ENCODE measurements around the gene NRXN2.
"Not testable (repeated sequence)": the region's sequence is repeated elsewhere in the genome, so short reads cannot be mapped to it uniquely, and the experiment has no call there.

NRXN2 gene

DNA sequence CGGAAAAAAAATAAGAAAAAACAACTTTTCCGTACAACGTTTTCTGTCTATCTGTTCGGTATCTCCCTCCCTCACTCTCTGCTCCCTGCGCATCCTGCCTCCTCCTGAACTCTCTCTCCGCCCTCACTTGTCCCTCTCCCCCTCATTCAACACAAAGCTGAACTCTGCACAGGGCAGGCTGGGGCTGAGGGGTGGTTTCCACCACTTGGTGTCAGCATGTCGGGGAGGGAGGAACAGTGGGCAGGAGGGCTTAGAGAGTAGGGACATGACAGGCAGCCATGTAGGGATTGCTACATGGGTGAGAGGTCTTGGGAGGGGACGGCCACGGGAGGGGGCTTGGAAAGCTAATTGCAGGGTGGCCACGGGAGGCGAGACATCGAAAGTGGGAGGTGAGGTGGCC, 114.4 kb downstream of the NRXN2 start:
- no peak for DNase-seq (ENCODE audit: low read depth in 2 of 3, low spot score in 2 of 3)

DNA sequence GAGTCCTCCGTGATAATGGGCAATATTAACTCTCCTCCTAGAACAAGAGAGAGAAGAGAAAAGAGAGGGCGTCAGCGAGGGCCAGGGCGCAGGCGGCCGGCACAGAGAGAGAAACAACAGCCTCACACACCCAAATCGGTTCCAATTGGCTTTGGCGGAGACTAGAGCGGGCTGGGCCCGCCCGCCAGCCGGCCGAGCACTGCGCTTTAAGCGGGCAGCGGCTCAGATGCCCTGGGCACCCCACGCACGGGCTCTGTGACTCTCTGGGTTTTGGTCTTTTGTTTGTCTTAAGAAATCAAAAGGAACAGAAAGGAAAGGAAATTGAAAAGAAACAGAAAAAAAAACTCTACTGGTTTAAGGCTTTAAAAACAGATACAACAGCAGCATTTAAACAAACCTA, 115.0 kb downstream of the NRXN2 start:
- no peak for DNase-seq (ENCODE audit: low read depth in 2 of 3, low spot score in 2 of 3)

DNA sequence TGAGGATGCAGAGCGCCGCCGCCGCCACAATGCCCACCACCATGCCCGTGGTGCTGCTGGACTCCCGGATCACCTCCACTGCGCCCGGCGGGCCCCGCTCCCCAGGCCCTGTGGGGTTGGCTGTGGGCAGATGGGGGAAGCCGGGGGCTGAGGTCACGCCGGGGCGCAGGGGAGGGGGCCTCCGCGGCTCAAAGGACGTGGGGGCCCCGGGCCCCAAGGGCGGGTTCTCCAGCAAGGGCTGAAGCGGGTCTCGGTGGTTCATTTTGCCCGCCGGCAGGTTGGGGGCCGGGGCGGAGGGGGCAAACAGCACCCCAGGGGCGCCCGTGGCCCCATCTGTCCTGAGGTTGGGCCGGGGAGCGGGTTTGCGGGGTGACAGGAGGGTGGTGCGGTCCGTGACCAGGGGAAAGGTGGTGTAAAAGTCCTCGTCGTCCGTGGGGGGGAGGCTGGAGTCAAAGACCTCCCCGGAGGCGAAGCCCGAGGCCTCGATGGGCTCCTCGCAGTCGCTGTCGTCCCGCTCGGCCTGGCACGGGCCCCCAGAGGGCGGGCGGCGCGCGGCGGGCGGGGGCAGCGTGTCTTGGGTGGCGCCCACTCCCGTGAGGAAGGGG, 115.5 kb downstream of the NRXN2 start:
- DNase-seq (ENCODE audit: low read depth in 2 of 3, low spot score in 2 of 3) = no peak

DNA sequence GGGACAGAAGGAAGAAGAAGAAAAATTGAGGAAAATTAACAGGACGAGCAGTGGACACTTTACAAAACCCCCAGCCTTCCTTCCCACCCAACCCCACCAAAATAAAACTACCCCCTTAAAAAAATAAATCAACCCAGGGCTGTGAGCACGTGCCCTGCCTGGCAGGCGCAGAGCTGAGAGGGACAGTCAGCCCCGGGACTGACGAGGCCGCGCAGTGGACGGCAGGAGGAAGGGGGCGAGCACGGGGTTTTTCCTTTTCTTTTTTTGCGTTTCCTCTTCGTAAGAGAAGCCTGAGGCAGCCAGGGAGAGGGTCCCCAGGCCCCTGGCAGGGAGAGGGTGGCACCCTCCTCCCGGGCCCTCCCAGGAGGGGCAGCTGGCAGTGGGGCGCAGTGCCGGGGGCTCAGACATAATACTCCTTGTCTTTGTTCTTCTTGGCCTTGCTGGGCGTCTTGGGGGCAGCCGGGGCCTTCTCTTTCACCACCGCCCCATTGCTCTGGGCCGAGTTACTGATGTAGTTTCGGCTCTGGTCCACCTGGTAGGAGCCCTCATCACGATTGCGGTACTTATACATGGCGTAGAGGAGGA, 116.1 kb downstream of the NRXN2 start:
- DNase-seq (ENCODE audit: low read depth in 2 of 3, low spot score in 2 of 3) = no peak

DNA sequence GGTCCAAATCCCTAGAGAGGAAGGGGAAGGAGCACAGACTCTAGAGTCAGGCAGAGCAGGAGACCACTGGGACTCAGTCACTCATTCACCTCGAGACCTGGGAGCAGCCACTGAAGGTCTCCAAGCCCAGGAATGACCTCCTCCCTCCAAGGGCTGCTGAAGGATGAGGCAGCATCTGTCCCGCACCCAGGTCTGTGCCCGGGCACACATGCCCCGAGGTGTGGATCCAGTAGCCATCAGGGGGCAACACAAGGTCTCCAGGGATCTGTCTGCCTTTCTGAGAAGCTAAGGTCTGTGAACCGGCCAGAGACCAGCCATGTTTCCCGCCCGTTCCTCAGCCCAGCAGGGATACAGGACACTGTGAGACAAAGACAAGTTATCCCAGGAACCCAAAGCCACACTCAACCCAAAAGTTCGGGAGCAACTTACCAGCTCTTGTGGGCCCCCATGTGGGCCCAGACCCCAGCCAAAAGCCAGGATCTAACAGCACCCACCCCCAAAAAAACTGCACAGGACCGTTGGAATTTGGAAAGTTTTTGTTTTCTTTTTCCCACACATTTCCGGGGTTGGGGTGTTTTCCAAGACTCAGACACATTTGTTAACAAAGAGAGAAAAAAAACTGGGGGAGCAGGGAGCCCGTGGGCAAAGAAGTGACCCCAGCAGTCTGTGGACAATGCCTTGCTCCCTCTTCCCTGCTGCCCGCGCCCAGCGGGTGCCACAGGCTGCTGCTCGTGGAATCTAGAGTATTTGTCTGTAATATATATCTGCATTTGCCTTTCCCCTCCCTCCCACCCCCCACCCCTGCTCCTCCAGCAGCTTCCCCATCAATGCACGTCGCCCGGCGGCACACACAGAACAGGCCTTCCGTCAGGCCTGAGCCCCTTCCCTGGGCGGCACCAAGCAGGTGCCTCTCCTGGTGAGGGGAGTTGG, 117.1 kb downstream of the NRXN2 start:
- DNase-seq (ENCODE audit: low read depth in 2 of 3, low spot score in 2 of 3) = no peak

DNA sequence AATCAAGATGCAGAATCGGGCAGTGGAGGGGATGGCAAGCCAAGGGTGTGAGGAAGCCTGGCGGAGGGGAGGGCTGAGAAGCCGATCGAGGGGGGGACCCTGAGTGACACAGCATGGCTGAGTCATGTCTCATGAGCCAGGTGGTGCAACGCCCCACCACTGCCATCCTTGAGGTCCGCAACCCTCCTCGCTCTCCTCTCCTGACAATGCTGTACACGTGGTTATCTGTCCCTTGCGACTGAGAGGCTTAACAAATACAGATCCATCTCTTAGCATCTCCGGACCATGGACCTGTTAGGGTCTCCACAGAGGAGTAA, 117.8 kb downstream of the NRXN2 start:
- no peak for DNase-seq (ENCODE audit: low read depth in 2 of 3, low spot score in 2 of 3)

DNA sequence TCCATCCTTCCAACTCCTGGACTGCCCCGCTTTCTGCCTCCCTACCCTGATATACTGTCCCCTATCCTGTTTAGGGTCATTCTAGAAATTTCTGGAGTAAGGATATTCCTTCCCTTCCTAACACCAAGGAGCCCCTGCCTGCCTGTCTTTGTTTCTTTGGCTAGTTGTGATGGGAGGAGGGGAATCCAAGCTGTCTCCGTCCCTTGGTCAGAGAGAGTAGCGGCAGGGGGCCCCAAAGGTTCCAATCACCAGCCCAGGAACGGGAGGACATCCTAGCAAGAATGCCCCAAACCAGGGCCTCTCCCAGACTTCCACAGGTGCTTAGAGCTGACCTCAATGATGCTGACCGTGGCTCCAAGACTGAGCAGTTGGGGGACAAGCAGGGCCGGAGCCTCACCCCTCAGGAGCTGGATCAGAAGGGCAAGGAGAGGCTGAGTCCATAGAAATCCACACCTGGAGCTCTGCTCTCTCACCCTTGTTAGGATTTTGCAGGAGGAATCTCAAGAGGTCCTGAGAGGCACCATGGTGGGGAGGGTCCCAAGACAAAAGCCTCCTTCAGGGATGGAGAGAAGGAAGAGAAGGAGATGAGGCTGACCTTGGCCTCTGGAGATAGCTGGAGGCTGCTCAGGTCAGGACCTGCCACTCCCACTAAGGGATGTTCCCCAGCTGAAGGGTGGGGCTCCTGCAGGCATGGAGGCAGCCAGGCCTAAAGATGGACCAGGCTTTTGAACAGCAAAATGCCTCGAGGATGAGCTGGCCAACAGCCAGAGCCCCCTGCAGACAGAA, 118.3 kb downstream of the NRXN2 start:
- DNase-seq (ENCODE audit: low read depth in 2 of 3, low spot score in 2 of 3) = no peak

DNA sequence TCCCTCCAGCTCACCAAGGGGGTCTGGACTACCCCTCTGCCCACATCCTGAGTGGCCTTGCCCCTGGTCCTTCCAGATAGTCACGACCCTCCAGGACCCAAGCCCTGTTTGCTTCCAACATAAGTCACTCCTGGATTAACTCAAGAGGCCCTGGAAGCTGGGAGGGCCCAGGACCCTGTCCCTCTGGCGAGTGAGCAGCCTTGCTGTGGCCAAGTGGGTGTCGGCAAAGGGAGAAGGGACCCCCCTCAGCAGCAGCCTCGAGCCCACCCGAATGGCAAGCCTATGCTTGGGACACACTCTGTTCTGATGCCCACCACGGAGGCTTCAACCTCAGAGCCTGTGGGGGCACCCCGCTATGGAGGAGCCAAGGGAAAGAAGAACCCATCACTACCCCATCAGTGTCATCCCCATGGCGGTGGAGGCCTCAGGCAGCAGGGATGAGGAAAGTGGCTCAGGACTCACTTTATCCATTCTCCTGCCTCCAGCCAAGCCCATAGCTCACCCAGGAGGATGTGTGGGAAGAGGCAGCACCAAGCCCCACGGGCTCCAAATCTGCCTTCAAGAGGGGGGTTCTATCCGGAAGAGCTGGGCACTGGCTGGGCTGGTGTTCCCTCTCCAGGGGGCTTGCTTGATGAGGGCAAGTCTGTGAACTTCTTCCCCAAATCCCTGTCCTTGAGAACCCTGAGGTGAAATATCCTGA, 119.4 kb downstream of the NRXN2 start:
- no peak for DNase-seq (ENCODE audit: low read depth in 2 of 3, low spot score in 2 of 3)

DNA sequence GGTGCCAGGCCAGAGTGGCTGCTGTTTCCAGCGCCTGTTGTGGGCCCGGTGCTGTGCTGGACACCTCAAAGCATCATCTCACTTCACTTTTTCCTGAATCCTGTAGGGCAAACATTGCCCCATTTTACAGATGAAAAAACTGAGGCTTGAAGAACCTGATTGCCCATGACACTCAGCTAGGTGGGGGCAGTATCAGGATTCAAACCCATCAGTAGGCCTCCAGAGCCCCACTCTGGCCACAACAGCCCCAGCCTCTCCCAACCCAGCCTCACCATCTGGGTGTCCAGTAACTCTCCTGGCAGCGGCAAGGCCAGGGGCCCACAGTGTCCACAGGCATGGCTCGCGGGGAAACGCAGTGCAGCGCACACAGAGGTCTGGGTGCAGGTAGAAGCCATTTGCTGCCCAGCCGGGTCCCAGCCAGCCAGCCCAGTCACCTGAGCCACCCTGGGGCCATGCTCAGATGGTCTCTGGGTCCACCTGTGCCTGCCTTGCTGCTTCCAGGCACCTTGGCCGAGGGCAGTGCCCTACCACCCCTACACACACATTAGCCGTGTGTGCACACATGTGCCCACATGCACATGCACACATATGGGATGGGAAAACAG, 120.4 kb downstream of the NRXN2 start:
- no peak for DNase-seq (ENCODE audit: low read depth in 2 of 3, low spot score in 2 of 3)

DNA sequence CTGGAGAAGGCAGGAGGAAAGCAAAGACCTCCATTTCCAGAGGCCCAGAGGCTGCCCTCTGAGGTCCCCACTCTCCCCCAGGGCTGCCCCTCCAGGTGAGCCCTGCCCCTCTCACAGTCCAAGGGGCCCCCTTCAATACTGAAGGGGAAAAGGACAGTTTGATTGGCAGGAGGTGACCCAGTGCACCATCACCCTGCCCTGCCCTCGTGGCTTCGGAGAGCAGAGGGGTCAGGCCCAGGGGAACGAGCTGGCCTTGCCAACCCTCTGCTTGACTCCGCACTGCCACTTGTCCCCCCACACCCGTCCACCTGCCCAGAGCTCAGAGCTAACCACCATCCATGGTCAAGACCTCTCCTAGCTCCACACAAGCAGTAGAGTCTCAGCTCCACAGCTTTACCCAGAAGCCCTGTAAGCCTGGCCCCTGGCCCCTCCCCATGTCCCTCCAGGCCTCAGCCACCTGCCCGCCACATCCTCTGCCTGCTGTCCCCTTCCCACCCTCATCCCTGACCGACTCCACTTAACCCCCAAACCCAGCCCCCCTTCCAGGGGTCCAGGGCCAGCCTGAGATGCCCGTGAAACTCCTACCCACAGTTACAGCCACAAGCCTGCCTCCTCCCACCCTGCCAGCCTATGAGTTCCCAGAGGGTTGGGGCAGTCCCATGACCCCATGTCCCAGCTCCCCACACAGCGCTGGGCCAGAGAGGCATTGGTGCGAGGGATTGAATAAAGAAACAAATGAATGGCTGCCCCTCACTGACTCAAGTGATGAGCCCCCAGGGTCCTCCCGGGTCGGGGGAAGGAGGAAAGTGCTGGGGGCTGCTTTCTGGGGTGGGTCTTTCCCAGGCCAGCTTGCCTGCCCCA, 121.2 kb downstream of the NRXN2 start:
- no peak for DNase-seq (ENCODE audit: low read depth in 2 of 3, low spot score in 2 of 3)

DNA sequence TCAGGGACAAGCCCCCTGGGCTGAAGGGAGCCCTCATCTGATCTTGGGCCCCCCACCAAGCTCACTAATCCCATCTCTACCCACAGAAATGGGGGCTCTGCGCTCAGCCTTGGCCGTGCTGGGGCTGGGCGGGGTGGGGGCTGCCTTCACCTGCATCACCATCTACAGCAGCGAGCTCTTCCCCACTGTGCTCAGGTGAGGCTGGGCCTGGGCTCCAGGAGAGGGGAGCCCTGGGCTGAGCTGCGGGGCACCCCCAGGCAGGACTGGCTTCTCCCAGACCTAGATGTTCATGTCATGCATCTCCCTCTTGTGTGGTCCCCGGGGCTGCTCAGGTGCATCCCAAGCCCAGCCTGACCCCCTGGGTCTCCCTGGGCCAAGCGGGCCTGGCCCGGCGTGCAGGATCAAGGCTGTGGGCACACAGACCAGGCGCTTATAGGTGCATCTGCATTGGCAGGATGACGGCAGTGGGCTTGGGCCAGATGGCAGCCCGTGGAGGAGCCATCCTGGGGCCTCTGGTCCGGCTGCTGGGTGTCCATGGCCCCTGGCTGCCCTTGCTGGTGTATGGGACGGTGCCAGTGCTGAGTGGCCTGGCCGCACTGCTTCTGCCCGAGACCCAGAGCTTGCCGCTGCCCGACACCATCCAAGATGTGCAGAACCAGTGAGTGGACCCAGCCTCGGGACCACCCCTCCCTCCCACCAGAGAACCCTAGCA, 122.6 kb downstream of the NRXN2 start:
- no peak for DNase-seq (ENCODE audit: low read depth in 2 of 3, low spot score in 2 of 3)

DNA sequence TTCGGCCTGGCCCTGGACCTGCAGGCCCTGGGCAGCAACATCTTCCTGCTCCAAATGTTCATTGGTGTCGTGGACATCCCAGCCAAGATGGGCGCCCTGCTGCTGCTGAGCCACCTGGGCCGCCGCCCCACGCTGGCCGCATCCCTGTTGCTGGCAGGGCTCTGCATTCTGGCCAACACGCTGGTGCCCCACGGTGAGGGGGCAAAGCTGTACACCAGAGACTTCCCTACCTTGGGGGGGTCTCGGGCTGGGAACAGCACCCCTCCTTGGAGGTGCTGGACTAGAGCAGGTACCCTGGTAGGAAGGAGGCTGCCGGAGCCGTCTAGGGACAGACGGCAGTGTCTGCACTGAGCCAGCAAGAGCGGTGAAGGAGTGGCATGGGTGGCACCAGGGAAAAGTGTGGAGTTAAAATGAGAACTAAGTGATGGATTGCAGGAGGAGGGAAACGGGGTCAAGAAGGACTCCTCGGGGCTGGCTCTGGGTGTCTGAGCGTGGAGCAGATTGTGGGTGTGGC, 123.2 kb downstream of the NRXN2 start:
- DNase-seq (ENCODE audit: low read depth in 2 of 3, low spot score in 2 of 3) = no peak

DNA sequence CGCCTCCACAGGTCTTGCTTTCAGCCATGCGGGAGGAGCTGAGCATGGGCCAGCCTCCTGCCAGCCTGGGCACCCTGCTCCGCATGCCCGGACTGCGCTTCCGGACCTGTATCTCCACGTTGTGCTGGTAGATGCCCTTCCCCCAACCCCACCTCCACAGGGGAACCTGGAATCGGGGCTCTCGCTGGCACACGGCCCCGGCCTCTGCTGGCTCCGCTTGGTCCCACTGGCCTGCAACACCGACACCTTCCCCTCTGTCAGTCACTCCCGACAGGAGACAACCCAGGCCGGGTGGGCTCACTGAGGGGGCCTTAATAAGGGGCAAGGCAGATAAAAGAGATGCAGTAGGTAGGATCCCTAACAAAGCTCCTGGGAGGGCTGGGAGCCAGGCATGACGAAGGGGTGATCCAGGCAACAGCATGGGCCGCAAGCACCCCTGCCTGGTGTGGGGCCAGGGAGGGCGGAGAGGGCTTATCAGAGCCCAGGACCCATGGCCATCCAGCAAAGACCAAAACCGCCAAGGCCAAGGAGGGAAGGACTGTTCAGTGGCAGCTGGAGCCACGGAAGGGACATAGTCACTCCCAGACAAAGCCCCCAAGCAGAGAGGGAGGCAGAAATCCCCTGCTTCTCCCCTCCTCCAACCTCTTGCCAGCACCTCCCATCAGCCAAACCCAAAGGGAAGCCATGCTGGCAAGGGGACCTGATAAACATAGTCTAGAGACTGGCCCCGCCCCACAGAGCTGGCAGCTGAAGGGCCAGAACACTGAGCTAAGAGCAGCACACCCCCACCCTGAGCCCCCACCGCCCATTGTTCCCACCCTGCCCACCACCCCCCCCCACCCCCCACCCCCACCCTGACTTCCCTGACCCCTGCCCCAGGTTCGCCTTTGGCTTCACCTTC, 124.0 kb downstream of the NRXN2 start:
- DNase-seq (ENCODE audit: low read depth in 2 of 3, low spot score in 2 of 3) = no peak

DNA sequence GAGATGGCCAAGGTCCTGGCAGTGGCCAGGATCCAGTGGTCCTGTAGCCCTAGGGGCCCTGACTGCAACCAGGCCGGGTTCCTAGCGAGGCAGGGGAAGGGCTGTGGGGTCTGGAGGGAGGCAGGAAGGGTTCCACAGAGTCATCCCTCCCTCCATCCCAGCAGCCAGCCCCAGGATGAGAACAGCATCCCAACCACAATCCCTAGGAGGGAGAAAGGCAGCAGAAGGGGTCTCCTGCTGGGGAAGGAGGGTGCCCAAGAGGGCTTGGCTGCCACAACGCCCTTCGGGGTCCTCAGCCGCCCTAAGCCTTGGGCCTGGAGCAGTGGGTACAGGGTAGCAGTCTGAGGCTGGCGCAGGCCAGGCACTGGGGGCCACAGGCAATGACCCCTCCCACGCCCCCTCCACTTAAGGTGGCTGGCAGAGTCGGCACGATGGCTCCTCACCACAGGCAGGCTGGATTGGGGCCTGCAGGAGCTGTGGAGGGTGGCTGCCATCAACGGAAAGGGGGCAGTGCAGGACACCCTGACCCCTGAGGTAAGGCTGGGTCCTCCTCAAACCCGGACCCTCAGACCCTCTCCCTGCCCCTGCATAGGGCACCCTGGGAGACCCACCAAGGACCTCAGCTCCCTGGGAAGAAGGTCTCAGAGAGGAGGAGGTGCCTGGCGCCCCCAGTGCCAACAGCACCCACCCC, 124.7 kb downstream of the NRXN2 start:
- no peak for DNase-seq (ENCODE audit: low read depth in 2 of 3, low spot score in 2 of 3)

DNA sequence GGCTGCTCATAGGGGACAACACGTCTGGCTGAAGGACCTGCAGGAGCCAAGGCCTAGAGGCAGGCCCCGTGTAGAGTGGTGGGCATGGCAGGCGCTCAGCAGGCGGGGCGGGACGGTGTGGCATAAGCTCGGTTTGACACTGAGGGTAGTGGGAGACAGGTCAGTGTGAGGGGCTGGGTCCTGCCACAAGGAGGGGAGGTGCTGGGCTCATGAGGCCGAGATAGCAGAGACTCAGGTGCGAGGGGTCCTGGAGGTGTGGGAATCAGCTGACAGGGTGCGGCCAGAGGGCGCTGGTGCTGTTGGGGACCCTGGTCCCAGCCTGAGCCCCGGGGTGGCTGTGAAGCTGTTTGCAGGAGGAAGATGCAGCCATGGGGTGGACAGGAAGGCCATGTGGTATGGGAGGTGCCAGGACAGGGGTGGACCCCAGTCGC, 125.3 kb downstream of the NRXN2 start:
- DNase-seq (ENCODE audit: low read depth in 2 of 3, low spot score in 2 of 3) = no peak

DNA sequence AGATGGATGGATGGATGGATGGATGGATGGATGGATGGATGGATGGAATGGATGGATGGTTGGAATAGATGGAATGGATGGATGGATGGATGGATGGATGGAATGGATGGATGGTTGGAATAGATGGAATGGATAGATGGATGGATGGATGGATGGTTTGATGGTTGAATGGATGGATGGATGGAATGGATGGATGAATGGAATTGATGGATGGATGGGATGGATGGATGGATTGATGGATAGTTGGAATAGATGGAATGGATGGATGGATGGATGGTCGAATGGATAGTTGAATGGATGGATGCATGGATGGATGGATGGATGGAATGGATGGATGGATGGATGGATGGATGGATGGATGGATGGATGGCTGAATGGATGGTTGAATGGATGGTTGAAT, 127.1 kb downstream of the NRXN2 start:
- not testable (repeated sequence) for DNase-seq (ENCODE audit: low read depth in 2 of 3, low spot score in 2 of 3)

All from activated CD8-positive, alpha-beta memory T cell treated with anti-CD3 and anti-CD28 coated beads for 48 hours (primary cell).